Right lobe of liver (tissue), 6 donors: ENCODE data around the gene POPDC2. TPM values are rescaled to one million over a fixed set of nuclear protein-coding genes. Genes with fewer than 3 reads are reported as not detected.

Source experiments
- ATAC-seq, 4 donors: fragments of 200-7000 bp; cut with Tn5 transposase; one replicate each; pipeline ENCODE4 v1.9.1; 2020; ENCODE audit warnings: mild to moderate bottlenecking in 4 of 4, moderate library complexity in 4 of 4
- DNase-seq, 3 donors: peaks; one replicate each; pipeline ENCODE4 v3.0.0-alpha.2; 2020
- H3K27ac ChIP-seq, 3 donors: fragments of 200-600 bp; one replicate each; pipeline ENCODE4 v1.8.0; 2022
- H3K27me3 ChIP-seq, 2 donors: fragments of 200-600 bp; one replicate each; pipeline ENCODE4 v1.8.0; 2022
- H3K36me3 ChIP-seq, 4 donors: fragments of 200-600 bp; sonication (generic) in 1 of 4; one replicate each; pipeline versions ENCODE4 v1.5.1 to v1.8.0; 2017 to 2022; ENCODE audit warnings: control low read depth in 1 of 4
- H3K4me1 ChIP-seq, 4 donors: fragments of 200-600 bp; sonication (generic) in 1 of 4; one replicate each; pipeline versions ENCODE4 v1.5.1 to v1.8.0; 2017 to 2022; ENCODE audit warnings: control low read depth in 1 of 4
- H3K4me3 ChIP-seq, 3 donors: fragments of 200-600 bp; one replicate each; pipeline ENCODE4 v1.8.0; 2022
- H3K9me3 ChIP-seq, 4 donors: fragments of 200-600 bp; sonication (generic) in 1 of 4; one replicate each; pipeline versions ENCODE4 v1.5.1 to v1.8.0; 2017 to 2022; ENCODE audit warnings: control low read depth in 1 of 4
- CTCF ChIP-seq, 4 donors: fragments of 200-600 bp in 3 of 4; fragments of 450-650 bp in 1 of 4; IDR thresholded peaks; one replicate each; pipeline versions ENCODE4 v1.5.1 to v1.8.0; 2016 to 2022; ENCODE audit warnings: antibody characterized with exemption in 4 of 4, mild to moderate bottlenecking in 2 of 4
- POLR2A ChIP-seq: fragments of 450-650 bp; IDR thresholded peaks from one replicate; pipeline ENCODE4 v1.6.1; 2017; ENCODE audit warnings: antibody characterized with exemption, mild to moderate bottlenecking
- WGBS: methylation state at CpG from one replicate; pipeline ENCODE4 v1.1.6; 2018; ENCODE audit warnings: low coverage, low lambda C conversion rate; ENCODE audit not compliant: insufficient coverage; ENCODE audit errors: missing lambda C conversion rate; 5-methylcytosine and 5-hydroxymethylcytosine counted together
- intact Hi-C, 2 donors: fragments of 100-400 bp; cut with DNase I; formaldehyde crosslinking; loops; one replicate each; pipeline versions ENCODE4 v1.11.2 to v1.14.1; 2022
- total RNA-seq, 6 experiments: library from RNA; depleted of rRNA in 2 of 6; stranded (reverse); fragments of >200 nt in 2 of 6; fragmentation: NEBNext Ultra II Directional in 3 of 6; extraction: Animal tissue kit (Norgen Biotek cat#: 25700) in 3 of 6; gene quantifications; one replicate each; pipeline versions ENCODE4 v1.1.0 to v1.2.4, GENCODE V29; 2016 to 2023
- donor health status: DM: no; HTN: yes; CAD: no.
- donor health status: DM: no; HTN: no; CAD: no.
- donor health status: DM: no; HTN: no; CAD: no.
- donor health status: DM: no; HTN: yes; CAD: no.
- donor health status: DM: no; HTN: yes; CAD: no.

The POPDC2 gene
- total RNA-seq, 6 experiments from 2014 or later, result 0.43 to 0.92 (median 0.68) TPM

- WGBS, result no CpG with 5 or more reads among the region's 5 CpGs
- H3K9me3 ChIP-seq, result no peaks in the 10 kb centered on the region
- no peak overlapping the region for H3K27ac ChIP-seq
- no peaks in the 10 kb centered on the region for H3K36me3 ChIP-seq
- H3K4me1 ChIP-seq, result no peaks in the 10 kb centered on the region
- intact Hi-C loops, result no loop called here
- DNase-seq (no peak), ATAC-seq (no peak)
- H3K27me3 ChIP-seq, result no peaks in the 10 kb centered on the region
- no peak overlapping the region for H3K4me3 ChIP-seq
- no peak for TF ChIP-seq CTCF (IDR thresholded peaks at IDR 0.05)
- TF ChIP-seq POLR2A, result no peak
These were observed 39.5 kb downstream of the POPDC2 start for GRCh38 chr3:119620899-119621298.

GRCh38 chr3:119619094-119619493 is 41.3 kb downstream of the POPDC2 start:
- intact Hi-C loops, result no loop called here
- no peaks in the 10 kb centered on the region for H3K27me3 ChIP-seq
- WGBS, result 63% methylated on average over 4 of the region's 7 CpGs
- no peaks in the 10 kb centered on the region for H3K36me3 ChIP-seq
- H3K9me3 ChIP-seq, result no peaks in the 10 kb centered on the region
- no peak overlapping the region for H3K4me3 ChIP-seq
- no peaks in the 10 kb centered on the region for H3K4me1 ChIP-seq
- H3K27ac ChIP-seq, result no peak overlapping the region
- ATAC-seq (no peak), DNase-seq (no peak)
- no peak for TF ChIP-seq POLR2A
- no peak for TF ChIP-seq CTCF (IDR thresholded peaks at IDR 0.05)

- DNase-seq (no peak), ATAC-seq (no peak)
- intact Hi-C loops, result no loop called here
- Histone ChIP-seq H3K4me1 (no peaks in the 10 kb centered on the region), H3K9me3 (no peaks in the 10 kb centered on the region), H3K4me3 (no peak overlapping the region), H3K36me3 (peaks cover 0 to 3% (median 0%) of the 10 kb centered on the region in 4 donors), H3K27ac (no peak overlapping the region), H3K27me3 (no peaks in the 10 kb centered on the region)
- no peak for TF ChIP-seq CTCF (IDR thresholded peaks at IDR 0.05)
- TF ChIP-seq POLR2A, result no peak
- WGBS, result 100% methylated on average over 1 of the region's 4 CpGs
These were observed 44.3 kb downstream of the POPDC2 start for GRCh38 chr3:119616056-119616455.

- H3K27me3 ChIP-seq, result no peaks in the 10 kb centered on the region
- no peak overlapping the region for H3K27ac ChIP-seq
These were observed 46.5 kb downstream of the POPDC2 start for GRCh38 chr3:119613872-119614271.

More at GRCh38 chr3:119613872-119614271, 46.5 kb downstream of the POPDC2 start:
- H3K9me3 ChIP-seq, result no peaks in the 10 kb centered on the region
- ATAC-seq (no peak), DNase-seq (no peak)
- TF ChIP-seq POLR2A (no peak), CTCF (IDR thresholded peaks at IDR 0.05) (no peak)
- H3K4me3 ChIP-seq, result no peak overlapping the region
- H3K4me1 ChIP-seq, result no peaks in the 10 kb centered on the region
- H3K36me3 ChIP-seq, result peaks cover 0 to 3% (median 0%) of the 10 kb centered on the region in 4 donors
- intact Hi-C loops, result no loop called here
- WGBS, result 85% methylated on average over 2 of the region's 4 CpGs
